BE2C (cell line): ENCODE measurements around the gene IGSF21.
"Not testable (repeated sequence)": the region's sequence is repeated elsewhere in the genome, so short reads cannot be mapped to it uniquely, and the experiment has no call there.

ENCODE experiments used
- DNase-seq: peaks from one replicate; pipeline ENCODE4 v3.0.0-alpha.2; 2020
- H3K27me3 ChIP-seq: fragments of 250-450 bp; sonication (Bioruptor Pico); 2 replicates; pipeline ENCODE4 v1.5.1; 2020; ENCODE audit warnings: mild to moderate bottlenecking
- H3K36me3 ChIP-seq: fragments of 250-450 bp; sonication (Bioruptor Pico); 2 replicates; pipeline ENCODE4 v1.5.1; 2020; ENCODE audit warnings: mild to moderate bottlenecking
- H3K4me1 ChIP-seq: fragments of 250-450 bp; sonication (Bioruptor Pico); 2 replicates; pipeline ENCODE4 v1.5.1; 2020
- H3K4me3 ChIP-seq: 2 replicates; pipeline ENCODE4 v1.5.1; 2011; ENCODE audit warnings: low read depth, low read length
- H3K9me3 ChIP-seq: fragments of 250-450 bp; sonication (Bioruptor Pico); 2 replicates; pipeline ENCODE4 v1.5.1; 2020
- TF ChIP-seq, protein P1 (sequence below): IDR thresholded peaks from 2 replicates; pipeline ENCODE4 v1.5.1; 2012; ENCODE audit warnings: mild to moderate bottlenecking, low read depth, low read length

The IGSF21 gene

DNA sequence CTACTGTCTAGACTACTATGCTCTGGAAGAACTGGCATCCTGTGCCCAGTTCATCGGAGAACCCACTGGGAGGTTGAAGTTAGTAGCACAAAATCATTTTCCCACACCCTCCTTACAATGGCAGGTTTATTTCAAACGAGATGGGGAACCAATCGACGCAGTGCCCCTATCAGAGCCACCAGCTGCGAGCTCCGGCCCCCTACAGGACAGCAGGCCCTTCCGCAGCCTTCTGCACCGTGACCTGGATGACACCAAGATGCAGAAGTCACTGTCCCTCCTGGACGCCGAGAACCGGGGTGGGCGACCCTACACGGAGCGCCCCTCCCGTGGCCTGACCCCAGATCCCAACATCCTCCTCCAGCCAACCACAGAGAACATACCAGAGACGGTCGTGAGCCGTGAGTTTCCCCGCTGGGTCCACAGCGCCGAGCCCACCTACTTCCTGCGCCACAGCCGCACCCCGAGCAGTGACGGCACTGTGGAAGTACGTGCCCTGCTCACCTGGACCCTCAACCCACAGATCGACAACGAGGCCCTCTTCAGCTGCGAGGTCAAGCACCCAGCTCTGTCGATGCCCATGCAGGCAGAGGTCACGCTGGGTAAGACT, 257.6 kb downstream of the IGSF21 start:
- Histone ChIP-seq H3K4me3 (no peak overlapping the region), H3K36me3 (no peaks in the 10 kb centered on the region), H3K27me3 (no peaks in the 10 kb centered on the region), H3K4me1 (no peaks in the 10 kb centered on the region), H3K9me3 (no peaks in the 10 kb centered on the region)
- DNase-seq, result no peak
- TF ChIP-seq, protein P1, sequence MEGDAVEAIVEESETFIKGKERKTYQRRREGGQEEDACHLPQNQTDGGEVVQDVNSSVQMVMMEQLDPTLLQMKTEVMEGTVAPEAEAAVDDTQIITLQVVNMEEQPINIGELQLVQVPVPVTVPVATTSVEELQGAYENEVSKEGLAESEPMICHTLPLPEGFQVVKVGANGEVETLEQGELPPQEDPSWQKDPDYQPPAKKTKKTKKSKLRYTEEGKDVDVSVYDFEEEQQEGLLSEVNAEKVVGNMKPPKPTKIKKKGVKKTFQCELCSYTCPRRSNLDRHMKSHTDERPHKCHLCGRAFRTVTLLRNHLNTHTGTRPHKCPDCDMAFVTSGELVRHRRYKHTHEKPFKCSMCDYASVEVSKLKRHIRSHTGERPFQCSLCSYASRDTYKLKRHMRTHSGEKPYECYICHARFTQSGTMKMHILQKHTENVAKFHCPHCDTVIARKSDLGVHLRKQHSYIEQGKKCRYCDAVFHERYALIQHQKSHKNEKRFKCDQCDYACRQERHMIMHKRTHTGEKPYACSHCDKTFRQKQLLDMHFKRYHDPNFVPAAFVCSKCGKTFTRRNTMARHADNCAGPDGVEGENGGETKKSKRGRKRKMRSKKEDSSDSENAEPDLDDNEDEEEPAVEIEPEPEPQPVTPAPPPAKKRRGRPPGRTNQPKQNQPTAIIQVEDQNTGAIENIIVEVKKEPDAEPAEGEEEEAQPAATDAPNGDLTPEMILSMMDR, result no peak

DNA sequence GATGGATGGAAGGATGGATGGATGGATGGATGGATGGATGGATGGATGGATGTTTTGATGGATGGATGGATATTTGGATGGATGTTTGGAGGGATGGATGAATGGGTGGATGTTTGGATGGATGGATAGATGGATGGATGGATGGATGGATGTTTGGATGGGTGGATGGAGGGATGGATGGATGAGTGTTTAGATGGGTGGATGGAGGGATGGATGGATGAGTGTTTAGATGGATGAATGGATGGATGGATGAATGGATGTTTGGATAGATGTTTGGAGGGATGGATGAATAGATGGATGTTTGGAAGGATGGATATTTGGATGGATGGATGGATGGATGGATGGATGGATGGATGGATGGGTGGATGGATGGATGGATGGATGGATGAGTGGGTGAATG, 264.9 kb downstream of the IGSF21 start:
- not testable (repeated sequence) for H3K9me3 ChIP-seq, H3K27me3 ChIP-seq, H3K36me3 ChIP-seq, DNase-seq, H3K4me3 ChIP-seq, H3K4me1 ChIP-seq

DNA sequence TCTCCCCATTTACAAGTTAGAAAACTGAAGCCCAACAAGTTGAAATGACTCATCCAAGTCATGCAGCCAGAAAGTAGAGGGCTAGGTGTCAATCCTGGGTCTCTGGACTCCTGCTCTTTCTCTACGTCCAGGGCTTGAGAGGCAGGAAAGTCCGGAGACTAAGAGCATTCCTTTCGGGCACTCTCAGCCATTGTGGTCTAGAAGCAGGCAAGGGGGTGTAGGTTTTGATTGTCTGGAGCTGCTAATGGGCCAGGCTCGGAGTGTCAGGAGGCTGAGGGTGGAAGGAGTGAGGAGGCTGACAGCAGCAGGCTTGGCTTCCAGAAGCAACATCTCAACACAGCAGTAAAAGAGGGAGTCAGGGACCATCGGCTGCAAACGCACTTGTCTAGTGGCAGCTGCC, 265.6 kb downstream of the IGSF21 start:
- Histone ChIP-seq H3K4me1 (no peaks in the 10 kb centered on the region), H3K36me3 (no peaks in the 10 kb centered on the region), H3K27me3 (no peaks in the 10 kb centered on the region), H3K4me3 (no peak overlapping the region), H3K9me3 (no peaks in the 10 kb centered on the region)
- TF ChIP-seq, protein P1, result no peak
- no peak for DNase-seq

DNA sequence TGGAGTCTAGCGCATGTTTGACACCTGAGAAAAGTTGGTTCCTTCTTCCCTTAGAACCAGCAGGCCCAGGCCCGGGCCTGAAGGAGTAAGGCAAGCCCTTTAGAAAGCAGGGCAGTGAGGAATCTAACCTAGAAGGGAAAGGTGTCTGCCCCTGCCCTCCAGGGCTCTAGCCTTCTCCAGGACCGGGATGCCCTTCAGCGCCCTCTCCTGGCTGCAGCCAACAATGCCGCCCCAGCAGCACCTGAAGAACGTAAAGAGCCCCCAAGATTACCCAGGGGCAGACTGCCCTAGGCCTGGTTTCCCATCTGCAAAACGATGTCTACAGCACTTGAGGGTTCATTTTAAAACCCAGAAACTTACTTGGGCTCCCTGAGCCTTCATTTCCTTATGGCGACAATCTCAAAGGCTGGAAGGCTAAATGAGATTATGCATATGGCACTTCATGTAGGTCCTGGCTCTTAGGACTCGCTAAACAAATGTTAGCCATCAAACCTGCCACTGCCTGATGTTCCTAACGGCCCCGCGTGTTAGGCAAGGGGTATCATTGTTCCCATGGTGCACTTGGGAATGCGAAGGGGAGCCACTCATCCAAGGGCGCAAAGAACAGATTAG, 266.4 kb downstream of the IGSF21 start:
- H3K4me3 ChIP-seq, result no peak overlapping the region
- H3K27me3 ChIP-seq, result no peaks in the 10 kb centered on the region
- H3K4me1 ChIP-seq, result no peaks in the 10 kb centered on the region
- no peaks in the 10 kb centered on the region for H3K9me3 ChIP-seq
- TF ChIP-seq, protein P1, result peak; percentile 63
- H3K36me3 ChIP-seq, result no peaks in the 10 kb centered on the region
- DNase-seq, result peak; percentile 43

DNA sequence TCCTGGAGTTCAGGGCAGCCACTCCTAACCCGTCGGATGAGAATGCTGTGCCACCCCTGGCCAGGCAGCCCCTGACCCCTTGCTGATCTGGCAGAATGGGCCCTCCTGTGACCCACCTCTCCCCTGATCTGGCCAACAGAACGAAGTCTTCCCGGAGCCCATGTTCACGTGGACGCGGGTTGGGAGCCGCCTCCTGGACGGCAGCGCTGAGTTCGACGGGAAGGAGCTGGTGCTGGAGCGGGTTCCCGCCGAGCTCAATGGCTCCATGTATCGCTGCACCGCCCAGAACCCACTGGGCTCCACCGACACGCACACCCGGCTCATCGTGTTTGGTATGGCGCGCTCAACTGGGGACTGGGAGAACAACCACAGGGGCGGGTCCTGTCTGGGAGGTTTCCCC, 269.1 kb downstream of the IGSF21 start:
- H3K36me3 ChIP-seq, result no peaks in the 10 kb centered on the region
- TF ChIP-seq, protein P1, result no peak

DNA sequence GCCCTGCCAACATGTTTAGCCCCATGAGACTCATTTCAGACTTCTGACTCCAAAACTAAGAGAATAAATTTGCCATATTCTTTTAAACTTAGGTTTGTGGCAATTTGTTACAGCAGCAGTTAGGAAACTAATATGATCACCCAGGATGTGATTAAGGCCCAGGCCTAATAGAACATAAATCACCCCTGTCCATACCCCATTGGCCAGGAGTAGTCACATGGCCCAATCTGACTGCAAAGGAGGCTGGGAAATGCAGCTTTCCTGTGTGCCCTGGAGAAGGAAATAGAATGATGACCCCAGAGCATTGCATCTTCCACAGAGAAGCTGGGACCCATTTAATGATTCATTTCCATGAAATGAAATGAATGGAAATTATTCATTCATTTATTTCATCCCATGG, 272.7 kb downstream of the IGSF21 start:
- Histone ChIP-seq H3K27me3 (no peaks in the 10 kb centered on the region), H3K9me3 (no peaks in the 10 kb centered on the region), H3K4me3 (no peak overlapping the region), H3K36me3 (no peaks in the 10 kb centered on the region), H3K4me1 (no peaks in the 10 kb centered on the region)
- DNase-seq, result no peak
- TF ChIP-seq, protein P1, result no peak

More for the DNA sequence above, 269.1 kb downstream of the IGSF21 start:
- Histone ChIP-seq H3K9me3 (no peaks in the 10 kb centered on the region), H3K4me3 (no peak overlapping the region), H3K4me1 (no peaks in the 10 kb centered on the region), H3K27me3 (no peaks in the 10 kb centered on the region)
- no peak for DNase-seq

DNA sequence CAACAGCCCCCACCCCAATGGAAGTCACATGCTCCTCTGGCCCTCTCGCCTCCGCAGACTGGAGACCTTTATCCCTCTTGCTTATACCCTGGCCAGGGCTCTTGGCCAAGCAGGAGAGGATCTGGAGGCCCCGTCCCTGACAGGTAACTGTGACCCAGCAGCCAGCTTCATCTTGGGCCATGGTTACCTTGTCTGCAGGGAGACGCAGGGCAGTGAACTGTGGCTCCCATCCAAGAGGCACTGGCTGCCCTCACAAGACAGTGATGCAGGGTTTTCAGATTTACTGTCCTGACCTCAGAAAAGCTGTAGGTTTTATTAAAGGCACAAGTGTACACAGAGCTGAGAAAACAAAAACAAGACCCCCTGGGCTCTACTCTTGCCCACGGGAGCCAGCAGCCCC, 276.5 kb downstream of the IGSF21 start:
- DNase-seq, result no peak
- Histone ChIP-seq H3K36me3 (no peaks in the 10 kb centered on the region), H3K27me3 (no peaks in the 10 kb centered on the region), H3K4me3 (no peak overlapping the region), H3K4me1 (no peaks in the 10 kb centered on the region), H3K9me3 (no peaks in the 10 kb centered on the region)
- TF ChIP-seq, protein P1, result no peak
